Pancreas (tissue), 10 donors: ENCODE data around the gene QRICH1. TPM values are rescaled to one million over a fixed set of nuclear protein-coding genes. Genes with fewer than 3 reads are reported as not detected.

Experiments used
- ATAC-seq, 4 donors: fragments of 200-7000 bp; cut with Tn5 transposase; one replicate each; pipeline versions ENCODE4 v1.8.0 to v1.9.1; 2020; ENCODE audit warnings: mild to moderate bottlenecking in 4 of 4, moderate library complexity in 4 of 4
- DNase-seq, 6 donors: peaks; one replicate each; pipeline ENCODE4 v3.0.0-alpha.2; 2020
- FAIRE-seq: peaks from 2 replicates; lab custom pipeline; 2012; peaks lifted over from hg19 to GRCh38; lab: Jason Lieb, UNC
- H3K27ac ChIP-seq, 4 donors: fragments of 200-600 bp; sonication (generic); 1 replicate in 3 of 4; 2 replicates in 1 of 4; pipeline versions ENCODE4 v1.5.0 to v1.8.0; 2020
- H3K27me3 ChIP-seq, 4 donors: fragments of 200-600 bp; one replicate each; pipeline ENCODE4 v1.8.0; 2021
- H3K36me3 ChIP-seq, 3 donors: fragments of 200-600 bp; sonication (generic) in 1 of 3; one replicate each; pipeline versions ENCODE4 v1.5.0 to v1.8.0; 2020 to 2021
- H3K4me1 ChIP-seq, 3 donors: fragments of 200-600 bp; one replicate each; pipeline ENCODE4 v1.8.0; 2021
- H3K4me3 ChIP-seq, 4 donors: fragments of 200-600 bp; sonication (generic) in 2 of 4; one replicate each; pipeline versions ENCODE4 v1.5.0 to v1.8.0; 2020 to 2021
- H3K9me3 ChIP-seq, 4 donors: fragments of 200-600 bp; one replicate each; pipeline ENCODE4 v1.8.0; 2021
- WGBS, 2 donors: extraction: QIAGEN DNeasy Blood & Tissue Kit; methylation state at CpG; one replicate each; pipeline ENCODE4 v1.1.7; 2013; 5-methylcytosine and 5-hydroxymethylcytosine counted together
- intact Hi-C, 3 donors: fragments of 100-400 bp; cut with DNase I; formaldehyde crosslinking; loops; one replicate each; pipeline versions ENCODE4 v1.11.1 to v1.14.2; 2022
- polyA plus RNA-seq, 2 donors: library from polyadenylated mRNA; stranded (reverse); fragments of 200-250 nt; gene quantifications; one replicate each; pipeline ENCODE4 v1.2.3, GENCODE V29; 2013
- total RNA-seq, 6 donors: library from RNA; stranded (reverse); fragmentation: NEBNext Ultra II Directional in 4 of 6; extraction: Animal tissue kit (Norgen Biotek cat#: 25700) in 4 of 6; gene quantifications; one replicate each; pipeline versions ENCODE4 v1.2.1 to v1.2.4, GENCODE V29; 2021 to 2023
- TF ChIP-seq, protein P1 (sequence below), 4 donors: fragments of 200-600 bp; sonication (generic) in 3 of 4; IDR thresholded peaks; one replicate each; pipeline versions ENCODE4 v1.5.0 to v1.8.0; 2021; ENCODE audit warnings: antibody characterized with exemption in 4 of 4
- donor health status: healthy with polysubstance abuse.
- donor health status: DM: no; HTN: no; CAD: no; lungs with moderate emphysema.
- donor health status: DM: no; HTN: no; CAD: no.
- donor health status: control.
- donor health status: control.
- donor health status: Bipolar disorder and iron deficiency.
- donor health status: DM: yes; HTN: yes; CAD: no.
- donor health status: DM: no; HTN: no; CAD: no.
- donor health status: DM: no; HTN: no; CAD: no.
- donor health status: DM: yes; HTN: yes; CAD: no.

QRICH1 gene
- total and polyA plus RNA-seq, 8 donors = 20.9 to 48.1 (median 30.4) TPM

DNA sequence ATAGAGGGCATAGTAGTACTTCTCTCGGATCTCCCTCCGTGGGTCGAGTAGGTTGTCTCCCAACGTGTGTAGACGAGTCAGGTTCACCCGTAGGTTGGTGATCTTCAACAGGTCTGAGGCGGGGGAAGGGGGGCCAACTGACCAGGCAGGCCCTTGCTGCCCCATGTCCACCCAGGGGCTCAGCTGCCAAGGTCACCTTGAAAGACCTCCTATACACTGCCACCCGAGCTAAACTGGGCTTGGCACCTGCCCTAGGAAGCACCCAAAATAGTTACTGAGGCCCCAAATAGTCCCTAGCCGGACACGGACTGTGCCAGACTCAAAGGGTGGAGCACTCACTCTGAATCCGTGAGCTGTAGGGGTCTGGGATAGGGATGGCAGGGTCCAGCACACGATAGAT lies 37.2 kb upstream of the QRICH1 start:
- FAIRE-seq = no peak
- peaks cover 0 to under 1% (median 0%) of the 10 kb centered on the region in 3 donors for H3K36me3 ChIP-seq
- WGBS, 2 donors = 79 to 86% methylated on average over 12 of the region's 12 CpGs
- H3K4me3 ChIP-seq = no peak overlapping the region
- no peaks in the 10 kb centered on the region for H3K9me3 ChIP-seq
- ATAC-seq = no peak
- no peak for DNase-seq
- TF ChIP-seq, protein P1, sequence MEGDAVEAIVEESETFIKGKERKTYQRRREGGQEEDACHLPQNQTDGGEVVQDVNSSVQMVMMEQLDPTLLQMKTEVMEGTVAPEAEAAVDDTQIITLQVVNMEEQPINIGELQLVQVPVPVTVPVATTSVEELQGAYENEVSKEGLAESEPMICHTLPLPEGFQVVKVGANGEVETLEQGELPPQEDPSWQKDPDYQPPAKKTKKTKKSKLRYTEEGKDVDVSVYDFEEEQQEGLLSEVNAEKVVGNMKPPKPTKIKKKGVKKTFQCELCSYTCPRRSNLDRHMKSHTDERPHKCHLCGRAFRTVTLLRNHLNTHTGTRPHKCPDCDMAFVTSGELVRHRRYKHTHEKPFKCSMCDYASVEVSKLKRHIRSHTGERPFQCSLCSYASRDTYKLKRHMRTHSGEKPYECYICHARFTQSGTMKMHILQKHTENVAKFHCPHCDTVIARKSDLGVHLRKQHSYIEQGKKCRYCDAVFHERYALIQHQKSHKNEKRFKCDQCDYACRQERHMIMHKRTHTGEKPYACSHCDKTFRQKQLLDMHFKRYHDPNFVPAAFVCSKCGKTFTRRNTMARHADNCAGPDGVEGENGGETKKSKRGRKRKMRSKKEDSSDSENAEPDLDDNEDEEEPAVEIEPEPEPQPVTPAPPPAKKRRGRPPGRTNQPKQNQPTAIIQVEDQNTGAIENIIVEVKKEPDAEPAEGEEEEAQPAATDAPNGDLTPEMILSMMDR (IDR thresholded peaks at IDR 0.05) = no peak
- no peaks in the 10 kb centered on the region for H3K27me3 ChIP-seq
- H3K27ac ChIP-seq = no peak overlapping the region
- intact Hi-C loops = no loop called here
- H3K4me1 ChIP-seq = peaks cover 0 to 9% (median 7%) of the 10 kb centered on the region in 3 donors

DNA sequence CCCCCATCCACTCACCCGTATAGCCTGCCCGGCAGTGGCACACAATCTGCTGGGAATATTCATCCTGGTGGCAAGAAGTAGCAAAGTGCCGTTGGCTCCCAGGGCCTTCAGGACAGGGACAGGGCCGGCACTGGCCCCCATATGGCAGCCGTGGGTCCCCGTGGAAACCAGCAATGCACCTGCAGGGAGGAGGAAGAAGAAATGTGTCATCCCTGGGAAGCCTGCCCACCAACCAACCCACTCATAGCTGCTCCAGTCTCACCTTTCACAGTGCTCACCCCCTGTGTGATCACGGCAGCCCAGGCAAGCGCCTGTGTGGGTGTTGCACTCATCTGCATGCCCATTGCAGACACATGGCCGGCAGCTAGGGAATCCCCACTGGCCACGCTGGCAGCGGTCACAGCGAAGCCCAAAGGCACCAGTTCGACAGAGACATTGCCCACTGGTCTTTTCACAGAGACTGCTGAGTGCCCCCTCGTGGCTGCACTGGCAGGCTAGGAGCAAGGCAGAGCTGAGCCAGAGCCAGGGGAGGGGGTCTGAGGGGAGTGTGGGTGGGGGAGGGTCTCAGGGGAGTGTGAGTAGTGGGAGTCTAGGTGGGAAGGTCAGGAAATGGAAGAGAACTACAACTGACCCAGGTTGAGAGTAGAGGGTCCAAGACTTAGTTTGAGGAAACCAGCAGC lies 31.3 kb upstream of the QRICH1 start:
- TF ChIP-seq, protein P1 (IDR thresholded peaks at IDR 0.05) = no peak
- ATAC-seq = no peak
- 79 to 87% methylated on average over 14 of the region's 14 CpGs for WGBS, 2 donors
- H3K27ac ChIP-seq = no peak overlapping the region
- H3K4me3 ChIP-seq = no peak overlapping the region
- DNase-seq = no peak
- FAIRE-seq = no peak
- H3K4me1 ChIP-seq = no peaks in the 10 kb centered on the region
- no peaks in the 10 kb centered on the region for H3K27me3 ChIP-seq
- intact Hi-C loops = no loop called here
- H3K9me3 ChIP-seq = no peaks in the 10 kb centered on the region
- peaks cover 0 to 35% (median 3%) of the 10 kb centered on the region in 3 donors for H3K36me3 ChIP-seq

DNA sequence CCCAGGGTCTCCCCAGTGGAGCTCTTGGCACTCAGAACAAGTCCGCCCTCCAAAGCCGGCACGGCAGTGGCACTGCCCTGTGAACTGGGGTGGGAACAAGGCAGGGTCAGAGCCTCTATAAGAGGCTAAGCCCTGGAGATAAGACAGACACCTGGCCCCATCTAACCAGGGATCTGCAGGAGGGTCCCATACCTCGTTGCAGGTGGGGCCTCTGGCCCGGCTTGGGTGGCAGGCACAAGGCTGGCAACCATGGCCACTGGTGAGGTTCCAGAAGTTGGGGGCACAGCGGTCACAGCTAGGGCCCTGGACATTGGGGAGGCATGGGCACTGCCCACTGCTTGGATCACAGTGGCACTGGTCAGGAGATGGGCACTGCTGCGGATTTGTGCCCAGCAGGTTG lies 30.3 kb upstream of the QRICH1 start:
- TF ChIP-seq, protein P1 (IDR thresholded peaks at IDR 0.05) = no peak
- FAIRE-seq (no peak), DNase-seq (no peak), ATAC-seq (no peak)
- intact Hi-C loops = no loop called here
- peaks cover 6 to 8% (median 7%) of the 10 kb centered on the region in 3 donors for H3K4me1 ChIP-seq
- peaks cover 0 to 35% (median 3%) of the 10 kb centered on the region in 3 donors for H3K36me3 ChIP-seq
- H3K9me3 ChIP-seq = no peaks in the 10 kb centered on the region
- no peaks in the 10 kb centered on the region for H3K27me3 ChIP-seq
- WGBS, 2 donors = 88 to 91% methylated on average over 7 of the region's 7 CpGs
- no peak overlapping the region for H3K27ac ChIP-seq
- H3K4me3 ChIP-seq = no peak overlapping the region

DNA sequence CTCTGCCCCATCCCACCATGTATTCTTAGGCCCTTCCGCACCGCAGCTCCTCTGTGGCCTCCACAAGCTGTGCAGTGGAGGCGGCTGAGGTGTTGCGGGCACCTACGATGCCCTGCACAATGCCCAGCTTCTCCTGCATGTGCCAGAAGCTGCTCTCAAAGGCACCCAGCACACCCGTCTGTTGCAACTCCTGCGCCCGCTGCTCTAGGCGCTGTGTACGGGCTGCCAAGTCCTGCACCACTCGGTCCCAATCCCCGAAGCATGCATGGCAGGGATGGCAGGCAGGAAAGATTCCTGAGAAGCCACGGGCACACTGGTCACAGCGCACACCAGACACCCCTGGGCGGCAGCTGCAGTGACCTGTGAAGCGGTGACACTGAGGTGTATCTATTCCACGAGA lies 29.8 kb upstream of the QRICH1 start:
- intact Hi-C loops = no loop called here
- H3K4me3 ChIP-seq = no peak overlapping the region
- peaks cover 6 to 8% (median 8%) of the 10 kb centered on the region in 3 donors for H3K4me1 ChIP-seq
- no peak overlapping the region for H3K27ac ChIP-seq
- 93 to 95% methylated on average over 17 of the region's 17 CpGs for WGBS, 2 donors
- H3K9me3 ChIP-seq = no peaks in the 10 kb centered on the region
- no peaks in the 10 kb centered on the region for H3K27me3 ChIP-seq
- DNase-seq = no peak
- no peak for ATAC-seq
- H3K36me3 ChIP-seq = peaks cover 0 to 35% (median 3%) of the 10 kb centered on the region in 3 donors
- FAIRE-seq = no peak
- TF ChIP-seq, protein P1 (IDR thresholded peaks at IDR 0.05) = no peak

DNA sequence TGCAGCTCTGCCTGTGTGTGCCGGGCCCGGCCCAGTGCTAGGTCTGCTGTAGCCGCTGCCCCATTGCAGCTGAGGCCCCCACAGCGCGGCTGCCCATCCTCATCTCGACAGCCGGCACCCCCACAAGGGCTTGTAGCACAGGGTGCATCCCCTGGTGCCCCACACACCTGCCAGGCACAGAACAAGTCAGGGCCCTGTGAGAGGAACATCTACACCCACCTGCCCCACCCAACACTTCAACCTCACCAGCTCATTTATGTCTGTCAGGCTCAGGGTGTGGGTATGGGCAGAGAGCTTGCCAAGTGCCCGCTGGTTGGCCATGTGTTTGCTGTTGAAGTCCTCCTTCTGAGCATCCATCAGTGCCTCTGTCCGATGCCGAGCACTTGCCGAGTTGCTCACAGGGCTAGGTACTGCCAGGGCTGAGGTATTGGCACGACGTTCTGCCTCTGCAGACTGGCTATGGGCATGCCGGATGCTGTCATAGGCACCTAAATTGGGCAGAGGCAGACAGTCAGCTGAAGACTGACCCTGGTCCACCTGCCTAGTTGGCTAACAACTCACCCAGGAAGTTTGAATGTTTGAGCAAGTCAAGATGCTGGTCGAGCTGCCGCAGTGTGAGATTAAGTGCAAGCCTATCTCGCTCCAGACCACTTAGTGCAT lies 29.1 kb upstream of the QRICH1 start:
- 90 to 92% methylated on average over 17 of the region's 17 CpGs for WGBS, 2 donors
- no peaks in the 10 kb centered on the region for H3K9me3 ChIP-seq
- ATAC-seq (no peak), DNase-seq (no peak), FAIRE-seq (no peak)
- H3K4me3 ChIP-seq = no peak overlapping the region
- H3K27ac ChIP-seq = no peak overlapping the region
- TF ChIP-seq, protein P1 (IDR thresholded peaks at IDR 0.05) = no peak
- H3K27me3 ChIP-seq = no peaks in the 10 kb centered on the region
- H3K4me1 ChIP-seq = peaks cover 6 to 8% (median 8%) of the 10 kb centered on the region in 3 donors
- H3K36me3 ChIP-seq = peaks cover 3 to 38% (median 5%) of the 10 kb centered on the region in 3 donors
- intact Hi-C loops = no loop called here
